Common myeloid progenitor, CD34-positive (primary cell): ENCODE measurements around the gene RNFT1. TPM values are rescaled to one million over a fixed set of nuclear protein-coding genes. Genes with fewer than 3 reads are reported as not detected.
"Not testable (repeated sequence)": the region's sequence is repeated elsewhere in the genome, so short reads cannot be mapped to it uniquely, and the experiment has no call there.

Source experiments
- CTCF ChIA-PET: fragments of 350-600 bp; sonication (Branson Sonifier 250); formaldehyde crosslinking; loops from one replicate; lab custom pipeline; 2021; ENCODE audit warnings: antibody characterized with exemption; lab: Charles Lee
- POLR2A ChIA-PET: fragments of 350-600 bp; sonication (Branson Sonifier 250); formaldehyde crosslinking; loops from one replicate; lab custom pipeline; 2021; ENCODE audit warnings: antibody characterized with exemption; lab: Charles Lee
- DNase-seq, 3 donors: peaks; one replicate each; pipeline versions ENCODE4 v3.0.0 to v3.0.0-alpha.2; 2013
- H3K27ac ChIP-seq, 2 experiments: 1 replicate in 1 of 2; 2 replicates in 1 of 2; pipeline ENCODE4 v1.7.0; 2013; ENCODE audit warnings: inconsistent platforms in 2 of 2, low read length in 2 of 2, mild to moderate bottlenecking in 2 of 2, low read depth in 1 of 2, moderate library complexity in 1 of 2; ENCODE audit not compliant: severe bottlenecking in 2 of 2, insufficient read depth in 1 of 2, poor library complexity in 1 of 2
- H3K27me3 ChIP-seq, 5 experiments: replicated peaks in 2 of 5; 1 replicate in 3 of 5; 2 replicates in 2 of 5; pipeline versions ENCODE4 v1.6.1 to v1.7.0; 2013; ENCODE audit warnings: low read length in 4 of 5, mild to moderate bottlenecking in 2 of 5, moderate library complexity in 2 of 5, inconsistent platforms in 1 of 5; ENCODE audit not compliant: insufficient read depth in 5 of 5, control insufficient read depth in 4 of 5
- H3K36me3 ChIP-seq, 4 experiments: 1 replicate in 2 of 4; 2 replicates in 2 of 4; pipeline versions ENCODE4 v1.6.1 to v1.7.0; 2013; ENCODE audit warnings: low read length in 3 of 4, control low read depth in 1 of 4, mild to moderate bottlenecking in 1 of 4; ENCODE audit not compliant: control insufficient read depth in 4 of 4, insufficient read depth in 4 of 4
- H3K4me1 ChIP-seq, 4 experiments: 1 replicate in 3 of 4; 2 replicates in 1 of 4; pipeline versions ENCODE4 v1.6.1 to v1.7.1; 2013; ENCODE audit warnings: low read length in 3 of 4, mild to moderate bottlenecking in 3 of 4, control low read depth in 1 of 4, inconsistent platforms in 1 of 4, moderate library complexity in 1 of 4; ENCODE audit not compliant: control insufficient read depth in 4 of 4, insufficient read depth in 4 of 4; ENCODE audit errors: control extremely low read depth in 1 of 4
- H3K4me3 ChIP-seq, 7 experiments: 1 replicate in 4 of 7; 2 replicates in 3 of 7; pipeline versions ENCODE4 v1.5.1 to v1.7.0; 2013; ENCODE audit warnings: mild to moderate bottlenecking in 7 of 7, low read length in 6 of 7, moderate library complexity in 6 of 7, inconsistent platforms in 2 of 7, low read depth in 2 of 7, control low read depth in 1 of 7; ENCODE audit not compliant: insufficient read depth in 4 of 7, control insufficient read depth in 1 of 7; ENCODE audit errors: extremely low read depth in 1 of 7
- H3K9me3 ChIP-seq, 5 experiments: 1 replicate in 4 of 5; 2 replicates in 1 of 5; pipeline versions ENCODE4 v1.6.1 to v1.7.1; 2013; ENCODE audit warnings: low read length in 4 of 5, mild to moderate bottlenecking in 2 of 5, inconsistent platforms in 1 of 5, low read depth in 1 of 5, moderate library complexity in 1 of 5; ENCODE audit not compliant: control insufficient read depth in 4 of 5, insufficient read depth in 2 of 5; ENCODE audit errors: control extremely low read depth in 1 of 5
- WGBS: methylation state at CpG from one replicate; pipeline ENCODE4 v1.1.5; 2013; ENCODE audit not compliant: insufficient coverage; 5-methylcytosine and 5-hydroxymethylcytosine counted together
- polyA plus RNA-seq: library from polyadenylated mRNA; unstranded; fragments of 120-200 nt; gene quantifications from one replicate; pipeline ENCODE4 v1.2.1, GENCODE V29; 2013

Gene RNFT1, protein sequence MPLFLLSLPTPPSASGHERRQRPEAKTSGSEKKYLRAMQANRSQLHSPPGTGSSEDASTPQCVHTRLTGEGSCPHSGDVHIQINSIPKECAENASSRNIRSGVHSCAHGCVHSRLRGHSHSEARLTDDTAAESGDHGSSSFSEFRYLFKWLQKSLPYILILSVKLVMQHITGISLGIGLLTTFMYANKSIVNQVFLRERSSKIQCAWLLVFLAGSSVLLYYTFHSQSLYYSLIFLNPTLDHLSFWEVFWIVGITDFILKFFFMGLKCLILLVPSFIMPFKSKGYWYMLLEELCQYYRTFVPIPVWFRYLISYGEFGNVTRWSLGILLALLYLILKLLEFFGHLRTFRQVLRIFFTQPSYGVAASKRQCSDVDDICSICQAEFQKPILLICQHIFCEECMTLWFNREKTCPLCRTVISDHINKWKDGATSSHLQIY
- polyA plus RNA-seq, result 49.3 TPM

GRCh38 chr17:59964482-59965328, at the start of gene RNFT1:
TSS of gene RNFT1 (minus strand) at chr17:59964740. CDS start at chr17:59964663, 77 bp downstream.
- Histone ChIP-seq H3K27me3 (no peaks in the 10 kb centered on the region), H3K4me1 (peaks cover 7 to 25% (median 18%) of the 10 kb centered on the region in 4 experiments), H3K9me3 (no peaks in the 10 kb centered on the region), H3K36me3 (peaks cover 0 to 2% (median 0%) of the 10 kb centered on the region in 4 experiments), H3K4me3 (peak within 1 kb of the TSS; percentile 69 to 98 (median 92)), H3K27ac (peak within 1 kb of the TSS; percentile 59 to 89)
- 0% methylated on average over 36 of the region's 67 CpGs for WGBS
- ChIA-PET POLR2A (interaction anchor here (1.0 to 1.1 kb wide), 2 partner anchors 72 to 252 kb away, joined by 3 to 7 read pairs; partner anchors contain the start of genes RPS6KB1 and TUBD1), CTCF (interaction anchor here (0.8 kb wide), 1 partner anchor 372 kb away, joined by 3 read pairs; no protein-coding TSS in a partner anchor)
- DNase-seq, result peak; percentile 81 to 92 (median 88)

- H3K27ac ChIP-seq, H3K9me3 ChIP-seq, H3K36me3 ChIP-seq, H3K4me3 ChIP-seq, DNase-seq, POLR2A ChIA-PET, H3K4me1 ChIP-seq, CTCF ChIA-PET, H3K27me3 ChIP-seq: not testable (repeated sequence)
- no CpG with 5 or more reads among the region's 13 CpGs for WGBS
Measured at GRCh38 chr17:60009326-60009725, 44.8 kb upstream of the RNFT1 start.

- DNase-seq, H3K27me3 ChIP-seq, POLR2A ChIA-PET, H3K9me3 ChIP-seq, H3K27ac ChIP-seq, CTCF ChIA-PET, H3K4me3 ChIP-seq, H3K4me1 ChIP-seq, H3K36me3 ChIP-seq: not testable (repeated sequence)
- no CpG with 5 or more reads among the region's 16 CpGs for WGBS
Measured at GRCh38 chr17:60008377-60008776, 43.8 kb upstream of the RNFT1 start.

DNA sequence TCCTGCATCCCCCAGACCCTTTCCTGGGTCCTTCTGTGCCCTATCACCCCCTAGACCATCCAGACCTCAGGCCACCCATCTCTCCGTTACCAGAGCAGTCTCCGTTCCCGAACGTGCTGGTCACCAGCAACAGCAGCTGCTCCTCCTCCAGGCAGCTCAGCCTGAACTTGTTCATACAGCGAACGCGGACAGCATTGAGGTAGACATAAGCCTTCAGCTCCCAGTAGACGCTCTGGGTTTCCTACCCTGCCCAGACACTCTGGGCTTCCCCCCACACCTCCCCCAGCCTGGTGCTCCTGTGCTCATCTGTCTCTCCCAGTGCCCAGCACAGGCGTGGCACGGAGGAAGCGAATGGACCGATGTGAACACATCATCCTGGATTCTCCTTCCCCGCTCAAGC, 41.6 kb upstream of the RNFT1 start:
- WGBS, result 93% methylated on average over 8 of the region's 13 CpGs
- no peak overlapping the region for H3K4me3 ChIP-seq
- no peaks in the 10 kb centered on the region for H3K4me1 ChIP-seq
- H3K9me3 ChIP-seq, result no peaks in the 10 kb centered on the region
- no peak overlapping the region for H3K27ac ChIP-seq
- no peak for DNase-seq
- H3K27me3 ChIP-seq, result no peaks in the 10 kb centered on the region
- H3K36me3 ChIP-seq, result no peaks in the 10 kb centered on the region
- CTCF ChIA-PET, result no interaction called here
- POLR2A ChIA-PET, result no interaction called here

DNA sequence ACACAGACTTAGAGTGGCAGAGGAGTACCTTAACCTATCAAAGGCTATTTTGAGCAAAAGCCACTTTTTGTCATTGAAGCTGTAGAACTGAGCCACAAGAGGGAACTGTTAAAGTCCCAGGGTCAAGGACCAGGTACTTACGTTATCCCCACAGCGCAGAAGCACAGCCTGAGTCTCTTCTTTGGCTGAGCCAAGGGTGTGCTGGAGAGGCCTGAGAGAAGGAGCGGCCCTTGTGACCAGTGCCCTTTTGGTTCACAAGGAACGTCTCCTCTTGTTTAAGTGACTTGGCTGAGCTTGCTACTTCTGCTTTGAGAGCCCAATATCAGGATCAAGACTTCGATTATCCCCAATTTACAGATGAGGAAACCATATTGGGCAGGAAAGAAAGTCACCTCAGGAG, 40.0 kb upstream of the RNFT1 start:
- CTCF ChIA-PET, H3K27me3 ChIP-seq, H3K4me3 ChIP-seq, H3K36me3 ChIP-seq, H3K4me1 ChIP-seq, H3K9me3 ChIP-seq, DNase-seq, POLR2A ChIA-PET, H3K27ac ChIP-seq: not testable (repeated sequence)
- 92% methylated on average over 5 of the region's 5 CpGs for WGBS

GRCh38 chr17:60002405-60002804, 37.9 kb upstream of the RNFT1 start:
- H3K4me1 ChIP-seq, DNase-seq, H3K27ac ChIP-seq, H3K36me3 ChIP-seq, H3K27me3 ChIP-seq, POLR2A ChIA-PET, H3K9me3 ChIP-seq, CTCF ChIA-PET, H3K4me3 ChIP-seq: not testable (repeated sequence)
- no CpG with 5 or more reads among the region's 3 CpGs for WGBS

DNA sequence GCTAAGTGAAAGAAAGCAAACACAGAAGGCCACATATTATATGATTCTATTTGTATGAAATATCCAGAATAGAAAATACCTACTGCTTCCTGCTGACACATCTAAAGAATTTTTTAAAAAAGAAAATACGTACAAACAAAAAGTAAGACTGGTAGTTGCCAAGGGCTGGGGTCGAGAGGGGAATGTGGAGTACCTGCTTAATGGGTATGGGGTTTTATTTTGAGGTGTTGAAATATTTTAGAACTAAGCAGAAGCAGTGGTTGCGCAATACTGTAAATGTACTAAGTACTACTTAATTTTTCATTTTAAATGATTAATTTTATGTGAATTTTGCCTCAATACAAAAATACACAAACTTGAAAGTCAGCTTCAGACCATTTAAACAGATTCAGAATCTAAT, 32.1 kb upstream of the RNFT1 start:
- H3K36me3 ChIP-seq, DNase-seq, CTCF ChIA-PET, H3K4me1 ChIP-seq, H3K4me3 ChIP-seq, POLR2A ChIA-PET, H3K27me3 ChIP-seq, H3K27ac ChIP-seq, H3K9me3 ChIP-seq: not testable (repeated sequence)
- no CpG with 5 or more reads among the region's 3 CpGs for WGBS
